HT-29 (cell line): ENCODE data around the gene FKBP5. TPM values are rescaled to one million over a fixed set of nuclear protein-coding genes. Genes with fewer than 3 reads are reported as not detected.
A peak's percentile ranks its signal among the peaks of the same experiment; 100 is the strongest.
"Not testable (repeated sequence)": the region's sequence is repeated elsewhere in the genome, so short reads cannot be mapped to it uniquely, and the experiment has no call there.

Experiments used
- DNase-seq: peaks from one replicate; pipeline ENCODE4 v3.0.0-alpha.2; 2015; ENCODE audit warnings: low spot score
- total RNA-seq: library from RNA; depleted of rRNA; stranded (reverse); fragments of >200 nt; shearing (Covaris generic); gene quantifications from 2 replicates; pipeline ENCODE4 v1.2.3, GENCODE V29; 2014

The FKBP5 gene
- total RNA-seq, 1 experiment from 2014 or later: 7.7 TPM

DNA sequence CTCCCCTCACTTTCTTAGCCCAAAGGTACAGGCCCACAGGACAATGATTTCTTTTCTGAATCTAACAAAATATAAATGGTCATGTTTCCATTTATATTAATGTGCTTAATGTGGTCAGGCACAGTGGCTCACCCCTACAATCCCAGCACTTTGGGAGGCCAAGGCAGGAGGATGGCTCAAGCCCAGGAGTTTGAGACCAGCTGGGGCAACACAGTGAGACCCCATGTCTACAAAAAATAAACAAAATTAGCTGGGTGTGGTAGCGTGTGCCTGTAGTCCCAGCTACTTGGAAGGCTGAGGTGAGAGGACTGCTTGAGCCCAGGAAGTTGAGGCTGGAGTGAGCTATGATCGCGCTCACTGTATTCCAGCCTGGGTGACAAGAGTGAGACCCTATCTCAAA lies 98.8 kb downstream of the FKBP5 start:
- DNase-seq: no peak

DNA sequence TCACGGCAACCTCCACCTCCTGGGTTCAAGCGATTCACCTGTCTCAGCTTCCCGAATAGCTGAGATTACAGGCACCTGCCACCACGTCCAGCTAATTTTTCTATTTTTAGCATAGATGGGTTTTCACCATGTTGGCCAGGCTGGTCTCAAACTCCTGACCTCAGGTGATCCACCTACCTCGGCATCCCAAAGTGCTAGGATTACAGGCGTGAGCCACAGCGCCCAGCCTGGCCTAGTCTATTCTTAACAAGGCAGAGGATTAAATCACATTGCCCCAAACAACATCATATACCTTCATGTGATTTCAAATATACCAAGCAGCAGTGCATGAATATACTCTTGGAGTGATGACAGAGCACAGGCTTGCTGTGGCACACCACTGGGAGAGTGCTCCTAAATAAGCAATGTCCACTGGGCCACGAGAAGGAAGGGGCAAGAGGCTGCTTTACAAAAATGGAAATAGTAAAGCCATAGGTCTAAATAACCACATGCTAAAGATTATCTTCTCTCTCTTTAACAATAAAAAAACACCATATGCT lies 99.4 kb downstream of the FKBP5 start:
- no peak for DNase-seq

DNA sequence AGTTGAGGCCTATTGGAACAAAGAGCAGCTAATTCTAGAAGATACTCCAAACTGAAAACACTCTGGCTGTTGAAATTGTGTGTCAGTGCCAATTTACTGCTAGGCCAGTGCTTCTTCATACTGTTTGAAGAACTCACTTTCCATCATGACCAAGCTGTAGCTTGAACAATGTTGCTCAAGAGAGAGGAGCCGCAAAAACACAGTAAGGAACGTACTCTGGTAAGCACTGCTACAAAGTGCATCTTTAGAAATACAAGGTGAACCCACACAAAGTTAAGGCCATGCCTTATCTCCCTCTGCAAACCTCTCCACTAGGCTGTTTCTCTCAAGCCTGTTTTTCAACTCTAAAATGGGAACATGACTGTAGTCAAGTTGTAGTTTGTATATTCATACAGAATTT lies 101.5 kb downstream of the FKBP5 start:
- DNase-seq: no peak

DNA sequence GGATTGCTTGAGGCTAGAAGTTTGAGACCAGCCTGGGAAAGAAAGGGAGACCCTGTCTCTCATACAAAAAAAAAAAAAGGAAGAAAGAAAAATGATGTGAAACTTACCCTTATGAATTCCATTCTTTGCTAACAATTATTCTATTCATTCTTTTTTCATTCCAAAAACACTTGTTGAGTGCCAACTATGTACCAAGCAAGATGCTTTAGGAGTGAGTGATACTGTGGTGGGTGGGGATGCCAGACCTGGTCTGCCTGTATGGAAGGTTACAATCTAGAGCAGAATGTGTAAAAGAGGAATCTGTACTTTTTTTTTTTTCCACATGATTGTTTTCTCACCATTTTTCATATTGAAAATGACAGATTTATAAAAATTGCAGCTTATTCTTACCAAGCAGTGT lies 102.2 kb downstream of the FKBP5 start:
- DNase-seq: no peak

DNA sequence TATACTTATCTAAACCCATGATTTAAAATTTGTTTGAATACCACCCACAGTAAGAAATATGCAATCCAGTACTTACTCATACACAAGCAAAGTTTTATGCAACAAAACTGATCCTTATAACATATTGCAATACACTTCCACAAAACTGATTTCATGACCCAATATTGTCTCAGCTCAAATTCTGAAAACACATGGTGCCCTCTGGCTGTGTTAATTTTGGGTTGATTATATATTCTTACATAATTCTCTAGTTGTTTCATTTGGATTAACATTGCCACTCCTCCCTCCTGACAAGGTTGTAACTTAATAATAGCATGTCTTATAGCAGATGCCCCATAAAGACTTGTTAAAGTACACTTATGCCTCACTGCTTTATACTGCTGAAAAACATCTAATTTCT lies 103.1 kb downstream of the FKBP5 start:
- no peak for DNase-seq

DNA sequence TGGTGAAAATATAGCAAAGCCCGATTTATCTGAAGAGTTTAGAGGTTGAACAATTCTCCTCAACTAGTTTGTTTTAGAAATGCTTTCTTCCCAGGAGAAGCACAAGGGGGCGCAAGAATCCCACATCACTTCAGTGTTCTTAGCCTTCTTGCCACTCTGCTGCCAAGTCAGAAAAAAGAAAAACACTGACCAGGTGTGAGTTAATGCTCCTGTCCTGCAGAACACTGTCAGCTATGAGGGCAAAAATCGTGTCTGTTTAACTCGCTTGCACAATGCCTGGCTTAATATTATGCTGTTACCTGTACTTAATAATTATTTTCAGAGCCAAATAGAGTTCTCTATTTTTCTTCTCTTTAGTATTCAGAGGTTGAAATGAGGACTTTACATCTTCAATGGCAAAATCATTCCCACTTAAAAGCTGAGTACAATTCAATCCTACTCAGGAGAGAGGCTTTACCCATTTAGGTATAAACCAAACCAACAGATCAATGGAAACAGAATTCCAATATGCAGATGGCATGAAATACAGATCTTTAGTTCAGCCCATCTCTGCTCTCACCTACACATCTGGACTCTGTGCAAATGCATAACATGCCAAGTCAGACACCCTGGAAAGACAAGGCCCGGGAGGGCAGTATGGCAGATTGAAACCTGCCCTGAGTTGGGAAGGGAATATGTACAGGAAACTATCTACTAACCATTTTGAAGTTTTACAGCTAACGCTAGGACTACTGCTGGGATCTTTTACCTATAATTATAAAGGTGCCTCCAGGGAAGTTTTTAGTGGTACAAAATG lies 104.6 kb downstream of the FKBP5 start:
- DNase-seq: peak; percentile 88

DNA sequence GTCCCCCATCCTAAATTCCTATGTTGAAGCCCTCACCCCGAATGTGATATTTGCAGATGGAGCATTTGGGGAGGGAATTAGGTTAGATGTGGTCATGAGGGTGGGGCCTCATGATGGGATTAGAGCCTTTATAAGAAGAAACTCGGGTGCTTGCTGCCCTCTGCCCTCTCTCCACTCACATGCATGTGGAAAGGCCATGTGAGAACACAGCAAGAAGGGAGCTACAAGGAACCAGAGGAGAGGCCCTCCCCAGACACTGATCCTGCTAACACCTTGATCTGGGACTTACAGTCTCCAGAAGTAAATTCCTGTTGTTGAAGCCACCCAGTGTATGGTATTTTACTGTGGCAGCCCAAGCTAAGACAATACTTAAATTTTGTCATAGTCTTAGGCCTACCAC lies 106.4 kb downstream of the FKBP5 start:
- DNase-seq: no peak

DNA sequence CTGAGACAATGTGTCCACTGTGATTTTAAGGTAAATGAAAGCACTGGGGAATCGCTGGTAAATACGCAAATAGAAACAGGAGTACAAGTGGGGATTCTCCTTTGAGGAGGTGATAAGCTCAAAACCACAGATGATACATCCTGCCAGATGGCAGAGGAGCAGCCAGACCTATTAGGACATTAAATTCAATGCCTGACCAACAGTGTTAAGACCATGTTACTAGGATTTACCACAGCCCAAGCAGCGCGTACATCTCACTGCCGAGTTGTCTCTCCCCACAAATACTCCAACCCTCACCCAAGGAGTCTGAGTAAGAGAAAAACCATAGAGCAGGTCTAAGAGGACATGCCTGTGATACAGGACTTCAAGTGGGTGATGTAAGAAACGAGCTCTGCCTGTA lies 107.1 kb downstream of the FKBP5 start:
- DNase-seq: no peak

DNA sequence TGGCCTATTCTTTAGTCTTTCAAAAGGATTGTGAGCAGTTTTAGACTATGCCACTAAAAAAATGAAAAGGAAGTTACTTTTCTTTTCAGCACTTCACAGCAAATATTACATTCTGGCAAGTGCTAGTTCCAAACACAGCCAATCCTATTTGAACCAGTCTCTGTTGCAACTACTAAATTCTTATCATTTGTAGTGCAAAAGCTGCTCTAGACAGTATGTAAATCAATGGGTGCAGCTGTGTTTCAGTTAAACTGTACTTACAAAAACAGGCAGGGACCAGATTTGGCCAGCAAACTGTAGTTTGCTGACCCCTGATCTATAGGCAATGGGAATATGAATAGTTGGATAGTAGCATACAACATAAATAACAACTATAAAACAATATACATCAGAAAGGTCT lies 107.9 kb downstream of the FKBP5 start:
- no peak for DNase-seq

DNA sequence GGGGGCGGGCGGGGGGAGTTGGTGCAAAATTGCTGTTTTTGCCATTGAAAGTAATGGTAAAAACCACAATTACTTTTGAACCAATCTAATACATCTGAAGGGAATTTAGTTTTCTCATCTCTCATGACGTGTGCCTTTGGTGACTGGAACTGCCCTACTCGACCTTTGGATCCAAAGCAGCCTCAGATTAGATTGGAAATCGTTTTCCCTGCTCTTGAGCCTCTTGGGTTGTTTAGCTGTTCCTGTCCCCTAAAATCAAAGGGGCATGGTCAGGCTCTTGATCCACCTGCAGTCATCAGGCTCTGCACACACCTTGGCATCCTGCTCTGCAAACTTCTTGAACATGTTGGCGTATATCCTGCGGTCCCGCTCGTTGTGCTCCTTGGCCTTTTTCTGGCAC lies 112.0 kb downstream of the FKBP5 start:
- no peak for DNase-seq

DNA sequence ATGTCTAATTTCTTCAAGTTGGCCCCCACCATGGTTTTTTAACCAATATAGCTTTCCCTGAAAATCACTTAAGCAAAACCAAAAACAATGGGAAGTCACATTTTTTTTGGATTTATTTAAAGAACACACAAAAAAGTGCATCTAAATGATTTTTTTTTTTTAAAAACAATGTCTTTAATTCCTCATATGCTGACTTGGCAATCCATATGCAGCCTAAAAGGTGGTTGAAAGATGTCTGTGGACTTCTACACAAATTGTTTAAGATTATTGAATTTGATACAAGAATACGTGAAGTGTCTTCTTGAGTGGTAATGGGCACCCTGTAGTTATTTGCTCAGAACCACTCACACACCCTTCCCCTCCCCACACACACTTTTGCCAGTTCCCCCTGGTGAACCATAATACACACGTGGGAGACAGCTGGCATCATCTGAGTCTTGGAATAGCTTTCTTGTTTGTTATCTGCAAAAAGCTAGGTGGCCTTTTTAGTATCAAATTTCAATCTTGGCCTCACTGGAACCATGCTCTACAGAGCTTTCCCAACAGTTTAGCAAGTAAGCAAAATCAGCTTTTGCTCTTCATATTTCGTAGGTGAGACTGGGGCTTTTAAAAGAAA lies 115.1 kb downstream of the FKBP5 start:
- no peak for DNase-seq

DNA sequence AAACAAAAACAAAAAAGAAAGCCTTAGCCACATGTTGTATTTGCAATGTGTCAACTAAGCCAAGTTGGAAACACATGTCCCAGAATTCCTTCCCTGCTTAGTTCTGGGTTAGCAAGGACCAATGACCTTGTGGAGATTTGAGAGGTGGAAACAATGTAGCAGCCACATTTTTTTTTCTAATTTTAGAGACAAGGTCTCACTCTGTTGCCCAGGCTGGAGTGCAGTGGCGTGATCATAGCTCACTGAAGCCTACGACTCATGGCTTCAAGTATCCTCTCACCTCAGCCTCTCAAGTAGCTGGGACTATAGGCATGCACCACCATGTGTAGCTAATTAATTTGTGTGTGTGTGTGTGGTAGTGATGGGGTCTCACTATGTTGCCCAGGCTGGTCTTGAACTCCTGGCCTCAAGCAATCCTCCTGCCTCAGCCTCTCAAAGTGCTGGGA lies 117.8 kb downstream of the FKBP5 start:
- DNase-seq: not testable (repeated sequence)

DNA sequence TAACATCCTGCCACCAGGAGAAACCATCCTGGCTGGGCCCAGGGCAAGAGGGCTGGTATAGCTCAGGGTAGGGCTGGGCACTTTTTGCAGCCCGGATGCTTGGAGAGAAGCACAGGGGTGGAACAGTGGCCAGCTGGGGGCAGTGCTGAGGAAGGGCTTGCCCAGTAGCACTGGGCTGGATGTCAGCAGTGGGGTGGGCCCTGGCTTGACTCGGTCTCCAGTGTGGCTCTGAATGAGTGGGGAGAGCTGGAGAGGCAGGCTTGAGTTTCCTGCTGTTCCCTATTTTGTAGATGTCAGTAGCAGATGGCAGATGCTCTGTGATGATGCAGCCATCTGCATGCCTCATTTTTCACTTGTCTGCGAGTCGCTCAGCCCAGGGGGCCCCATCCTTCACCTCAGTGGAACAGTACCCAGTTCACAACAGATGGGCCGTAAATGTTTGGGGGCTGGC lies 119.7 kb downstream of the FKBP5 start:
- DNase-seq: peak; percentile 36

DNA sequence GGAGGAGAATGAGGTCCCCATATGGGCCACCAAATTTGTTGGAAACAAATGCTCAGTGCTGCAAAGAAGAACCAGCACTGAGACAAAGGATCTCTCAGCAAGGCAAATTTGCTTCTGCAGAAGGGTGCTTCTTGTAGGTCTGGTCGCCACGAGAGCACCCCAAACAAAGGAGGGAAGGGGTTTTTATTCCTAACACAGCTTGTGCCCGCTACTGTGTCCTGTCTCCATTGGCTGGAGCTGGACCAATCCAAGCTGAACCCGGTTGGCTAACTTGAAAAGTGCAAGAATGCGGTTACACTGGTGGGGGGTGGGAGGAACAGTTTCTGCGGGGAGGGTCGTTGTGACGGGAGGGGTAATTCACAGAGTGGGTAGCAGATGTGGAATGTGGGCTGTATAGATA lies 121.9 kb downstream of the FKBP5 start:
- no peak for DNase-seq

DNA sequence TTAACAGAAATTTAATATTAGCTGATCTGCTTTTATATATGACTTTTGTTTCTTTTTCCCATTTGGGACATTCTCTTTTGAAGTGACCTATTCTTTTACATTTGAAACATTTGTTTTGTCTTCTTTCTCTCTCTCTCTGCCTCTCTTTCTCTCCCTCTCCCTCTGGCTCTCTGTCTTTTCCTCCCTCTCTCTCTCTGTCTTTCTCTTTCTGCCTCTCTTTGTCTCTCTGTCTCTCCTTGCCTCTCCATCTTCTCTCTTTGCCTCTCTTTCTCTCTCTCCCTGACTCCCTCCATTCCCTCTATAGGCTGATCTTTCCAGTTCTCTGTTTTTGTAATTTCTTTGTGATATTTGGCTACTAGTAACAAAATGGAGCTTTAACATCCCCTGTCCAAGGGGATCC lies 124.0 kb downstream of the FKBP5 start:
- no peak for DNase-seq

DNA sequence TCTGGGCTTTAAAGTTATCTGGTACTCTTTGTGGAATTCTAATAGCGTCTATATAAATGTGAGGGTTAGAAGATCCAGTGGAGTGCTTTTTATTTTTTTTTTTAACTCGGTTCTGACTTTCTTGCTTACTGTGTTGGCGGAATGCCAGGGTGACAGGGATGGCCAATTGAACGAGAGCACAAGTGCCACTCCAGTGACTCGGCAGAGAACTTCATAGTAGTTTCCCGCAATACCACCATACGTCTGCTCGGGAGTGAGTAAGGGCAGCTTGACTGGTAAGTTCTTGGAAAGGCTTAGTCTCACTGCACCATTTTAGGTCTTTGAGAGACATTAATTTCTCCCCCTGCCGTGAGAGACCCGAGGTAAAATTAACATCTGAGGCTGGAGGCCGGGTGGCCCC lies 126.7 kb downstream of the FKBP5 start:
- DNase-seq: no peak

DNA sequence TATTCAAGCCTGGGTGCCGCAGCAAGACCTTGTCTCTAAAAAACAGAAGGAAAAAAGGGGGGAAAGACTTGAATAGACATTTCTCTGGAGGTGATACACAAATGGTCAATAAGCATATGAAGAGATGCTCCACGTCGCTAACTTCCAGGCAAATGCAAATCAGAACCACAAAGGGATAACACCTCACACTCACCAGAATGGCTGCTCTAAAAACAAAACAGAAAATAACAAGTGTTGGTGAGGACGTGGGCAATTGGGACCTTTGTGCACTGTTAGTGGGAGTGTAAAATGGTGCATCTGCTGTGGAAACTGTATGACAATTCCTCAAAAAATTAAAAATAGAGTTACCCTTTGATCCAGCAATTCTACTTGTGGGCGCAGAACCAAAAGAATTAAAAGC lies 127.6 kb downstream of the FKBP5 start:
- no peak for DNase-seq

DNA sequence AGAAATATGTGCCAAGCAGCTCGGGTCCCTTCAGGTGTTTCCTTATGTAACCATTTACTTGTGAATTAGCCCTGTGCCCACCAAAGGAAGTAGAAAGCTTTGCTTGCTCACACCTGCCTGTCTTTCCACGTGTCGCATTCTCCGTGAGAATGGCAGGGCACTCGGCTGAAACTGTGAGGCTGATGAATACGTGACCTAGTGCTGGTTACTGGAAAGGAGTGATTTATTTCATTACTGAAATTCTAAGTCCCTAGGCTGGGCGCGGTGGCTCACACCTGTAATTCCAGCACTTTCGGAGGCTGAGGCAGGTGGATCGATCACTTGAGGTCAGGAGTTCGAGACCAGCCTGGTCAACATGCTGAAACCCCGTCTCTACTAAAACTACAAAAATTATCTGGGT lies 130.1 kb downstream of the FKBP5 start:
- DNase-seq: no peak

DNA sequence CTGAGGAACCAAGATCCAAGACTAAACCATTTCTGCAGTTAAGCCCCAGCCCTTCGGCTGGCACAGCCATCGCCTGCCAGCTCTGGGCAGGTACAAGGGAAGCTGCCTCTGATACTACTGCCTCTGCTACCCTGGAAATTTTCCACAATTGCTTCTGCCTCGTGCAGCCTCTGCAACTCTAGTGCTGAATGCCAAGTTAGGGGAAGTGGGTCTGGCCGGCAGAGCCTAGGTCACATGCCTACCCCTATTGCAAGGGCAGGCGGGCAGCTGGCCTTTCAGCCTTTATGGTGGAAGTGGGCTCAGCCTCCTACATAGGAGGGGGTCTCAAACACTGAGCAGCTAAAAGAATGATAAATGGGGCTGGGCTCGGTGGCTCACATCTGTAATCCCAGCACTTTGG lies 131.5 kb downstream of the FKBP5 start:
- DNase-seq: no peak

DNA sequence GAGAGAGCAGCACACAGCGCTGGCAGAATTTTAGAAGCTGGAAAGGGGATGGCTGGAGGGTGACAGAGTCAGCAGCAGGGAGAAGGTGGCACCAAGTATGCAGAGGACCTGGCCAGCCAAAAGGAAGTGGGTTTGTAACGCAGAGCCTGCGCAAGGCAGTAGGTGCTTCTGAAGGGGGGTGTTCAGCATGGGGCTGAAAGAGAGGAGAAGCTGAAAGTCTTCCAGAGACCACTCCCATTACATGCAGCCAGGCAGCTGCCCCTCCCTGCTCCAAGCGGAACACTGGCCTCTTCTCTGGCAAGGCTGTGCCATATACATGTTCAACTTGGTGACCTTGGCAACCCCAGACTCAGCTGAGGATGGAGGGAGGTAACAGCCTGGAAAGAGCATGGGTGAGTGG lies 133.9 kb downstream of the FKBP5 start:
- DNase-seq: no peak

DNA sequence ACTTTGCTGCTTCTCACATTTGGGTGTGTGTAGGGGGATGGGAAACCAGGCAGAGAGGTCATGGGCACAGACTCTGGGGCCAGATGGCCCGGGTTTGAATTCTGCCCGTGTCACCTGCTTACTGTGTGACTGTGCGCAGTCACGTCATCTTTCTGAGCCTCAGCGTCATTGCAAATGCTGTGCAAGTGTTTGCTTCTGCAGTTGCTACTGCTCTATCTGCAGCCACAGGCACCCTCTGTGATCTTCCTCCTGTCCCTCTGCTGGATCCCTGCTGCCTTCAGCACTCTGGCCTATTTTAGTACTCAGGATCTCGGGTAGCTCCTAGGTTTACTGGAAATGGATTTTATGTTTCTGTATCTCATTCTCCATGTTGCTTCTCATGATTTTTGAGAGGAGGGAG lies 135.4 kb downstream of the FKBP5 start:
- no peak for DNase-seq

DNA sequence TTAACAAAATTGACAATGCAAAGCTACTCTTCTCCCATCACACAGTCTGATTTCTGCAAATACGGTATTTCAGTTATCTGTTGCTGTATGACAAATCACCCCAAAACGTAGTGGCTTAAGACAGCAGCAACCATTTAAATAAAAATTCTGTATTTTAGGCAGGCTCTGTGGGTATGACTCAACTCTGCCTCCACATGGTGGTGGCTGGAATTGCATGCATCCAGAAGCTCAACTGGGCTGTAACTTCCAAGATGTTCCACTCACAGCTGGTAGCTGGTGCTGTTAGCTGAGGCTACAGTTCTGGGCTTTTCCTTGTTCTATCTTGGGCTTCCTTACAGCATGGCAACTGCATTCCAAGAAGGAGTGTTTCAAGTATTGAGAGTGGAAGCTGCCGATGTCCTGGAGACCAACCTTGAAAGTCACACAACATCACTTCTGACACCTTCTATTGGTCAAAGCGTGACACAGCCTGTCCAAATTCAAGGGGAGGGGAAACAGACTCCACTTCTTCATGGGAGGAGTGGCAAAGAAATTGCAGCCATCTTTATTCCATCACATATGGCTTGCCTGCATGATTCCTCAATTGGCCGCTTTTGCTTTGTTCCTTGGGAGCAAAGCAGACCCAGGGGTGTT lies 136.3 kb downstream of the FKBP5 start:
- peak; percentile 56 for DNase-seq

DNA sequence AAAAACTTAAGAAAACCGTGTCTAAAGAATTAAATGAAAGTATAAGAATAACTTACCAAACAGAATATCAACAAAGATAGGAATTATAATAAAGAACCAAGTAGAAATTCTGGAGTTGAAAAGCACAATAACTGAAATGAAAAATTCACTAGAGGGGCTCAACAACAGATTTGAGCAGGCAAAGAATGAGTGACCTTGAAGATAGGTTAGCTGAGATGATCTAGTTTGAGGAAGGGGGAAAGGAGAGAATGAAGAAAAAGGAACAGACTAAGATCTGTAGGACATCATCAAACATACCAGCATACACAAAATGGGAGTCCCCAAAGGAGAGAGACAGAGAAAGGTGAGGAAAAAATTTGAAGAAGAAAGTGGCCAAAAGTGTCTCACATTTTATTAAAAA lies 138.3 kb downstream of the FKBP5 start:
- DNase-seq: no peak
